Omental fat pad (tissue), 4 donors: ENCODE results near the gene PPT1. TPM values are rescaled to one million over a fixed set of nuclear protein-coding genes. Genes with fewer than 3 reads are reported as not detected.
"Not testable (repeated sequence)": the region's sequence is repeated elsewhere in the genome, so short reads cannot be mapped to it uniquely, and the experiment has no call there.

ENCODE experiments used
- ATAC-seq: fragments of 150-250 bp; one replicate; pipeline ENCODE4 v1.9.1; 2016; ENCODE audit warnings: mild to moderate bottlenecking, moderate library complexity; ENCODE audit not compliant: low FRiP score
- DNase-seq: peaks from one replicate; pipeline ENCODE4 v3.0.0-alpha.2; 2019; ENCODE audit warnings: low spot score
- CTCF ChIP-seq, 3 donors: fragments of 450-650 bp; IDR thresholded peaks; one replicate each; pipeline ENCODE4 v1.5.1; 2016 to 2017; ENCODE audit warnings: antibody characterized with exemption in 3 of 3, mild to moderate bottlenecking in 3 of 3, moderate library complexity in 2 of 3
- total RNA-seq, 4 donors: library from RNA; depleted of rRNA; stranded (reverse); fragments of >200 nt; gene quantifications; one replicate each; pipeline ENCODE4 v1.1.0, GENCODE V29; 2016

PPT1 gene
- total RNA-seq, 4 donors from 2014 or later: 57.7 to 116 (median 92.4) TPM

DNA sequence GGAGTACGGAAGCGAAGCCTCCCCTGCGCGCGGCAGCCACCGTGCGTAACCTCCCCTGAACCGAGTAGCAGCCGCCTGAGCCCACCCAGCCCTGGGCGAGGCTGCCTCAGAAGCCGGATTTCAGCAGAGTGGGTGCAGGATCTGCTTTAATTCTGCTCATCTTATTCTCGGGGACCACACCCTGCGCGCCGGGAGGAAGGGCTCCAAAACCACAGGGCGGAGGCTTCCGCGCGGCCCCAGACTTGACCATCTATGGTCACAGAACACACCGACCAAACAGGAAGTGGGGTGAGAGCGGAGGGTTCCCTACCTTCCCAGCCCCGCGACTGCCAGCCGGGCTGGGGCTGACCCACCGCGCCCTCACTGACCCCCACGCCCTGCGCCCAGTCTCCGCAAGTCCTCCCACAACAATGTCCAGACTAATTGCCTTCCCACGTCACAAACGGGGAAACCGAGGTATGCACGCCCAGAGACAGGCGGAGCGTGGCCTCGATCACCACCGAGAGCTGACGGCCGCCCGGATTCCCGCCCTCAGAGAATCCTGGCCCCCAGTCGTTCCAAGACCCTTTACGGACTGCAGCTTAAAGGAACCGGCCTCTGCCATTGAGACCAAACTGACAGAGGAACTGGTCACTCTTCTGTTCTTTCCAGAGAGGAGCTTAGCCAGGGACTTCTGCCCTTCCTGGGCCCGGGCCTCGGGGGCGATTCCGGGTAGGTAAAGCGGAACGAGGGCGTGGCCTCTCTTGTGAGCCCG is 57.1 kb downstream of the PPT1 start:
- TF ChIP-seq CTCF (IDR thresholded peaks at IDR 0.05): no peak
- ATAC-seq (peak; percentile 76), DNase-seq (peak; percentile 45)

GRCh38 chr1:40039245-40039756 is 57.8 kb downstream of the PPT1 start:
- TF ChIP-seq CTCF (IDR thresholded peaks at IDR 0.05): no peak
- ATAC-seq (no peak), DNase-seq (no peak)

GRCh38 chr1:40038697-40039096 is 58.4 kb downstream of the PPT1 start:
- ATAC-seq (no peak), DNase-seq (no peak)
- no peak for TF ChIP-seq CTCF (IDR thresholded peaks at IDR 0.05)

GRCh38 chr1:40037254-40037653 is 59.8 kb downstream of the PPT1 start:
- DNase-seq, ATAC-seq: not testable (repeated sequence)

DNA sequence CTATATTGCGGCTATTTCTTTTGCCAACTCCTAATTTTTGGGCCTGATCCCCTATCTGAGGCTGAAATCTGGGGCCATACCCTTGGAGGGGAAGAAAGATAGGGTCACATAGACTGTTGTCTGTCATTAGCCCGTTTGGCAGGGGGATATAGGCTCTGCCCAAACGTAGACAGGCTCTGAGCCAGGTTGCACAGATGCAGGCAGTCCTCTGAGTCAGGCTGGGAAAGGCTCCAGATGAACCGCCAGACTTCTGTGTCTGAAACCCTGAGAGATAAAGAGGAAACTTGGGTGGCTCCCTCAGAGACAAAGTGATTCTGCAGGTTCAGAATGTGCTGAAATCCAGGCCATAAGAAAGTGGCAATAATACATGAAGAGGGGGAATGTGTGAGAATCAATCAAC is 60.5 kb downstream of the PPT1 start:
- DNase-seq: peak; percentile 29
- ATAC-seq: no peak
- TF ChIP-seq CTCF (IDR thresholded peaks at IDR 0.05): no peak

GRCh38 chr1:40034869-40035268 is 62.2 kb downstream of the PPT1 start:
- no peak for DNase-seq
- TF ChIP-seq CTCF (IDR thresholded peaks at IDR 0.05): no peak
- no peak for ATAC-seq

GRCh38 chr1:40032240-40032891 is 64.7 kb downstream of the PPT1 start:
- TF ChIP-seq CTCF (IDR thresholded peaks at IDR 0.05): no peak
- no peak for DNase-seq
- peak; percentile 46 for ATAC-seq
